HS-5 (cell line): ENCODE measurements around the gene PRDX5.
"Not testable (repeated sequence)": the region's sequence is repeated elsewhere in the genome, so short reads cannot be mapped to it uniquely, and the experiment has no call there.

Experiments
- DNase-seq: peaks from one replicate; pipeline ENCODE4 v3.0.0-alpha.2; 2012; ENCODE audit warnings: low read depth

PRDX5 gene

DNA sequence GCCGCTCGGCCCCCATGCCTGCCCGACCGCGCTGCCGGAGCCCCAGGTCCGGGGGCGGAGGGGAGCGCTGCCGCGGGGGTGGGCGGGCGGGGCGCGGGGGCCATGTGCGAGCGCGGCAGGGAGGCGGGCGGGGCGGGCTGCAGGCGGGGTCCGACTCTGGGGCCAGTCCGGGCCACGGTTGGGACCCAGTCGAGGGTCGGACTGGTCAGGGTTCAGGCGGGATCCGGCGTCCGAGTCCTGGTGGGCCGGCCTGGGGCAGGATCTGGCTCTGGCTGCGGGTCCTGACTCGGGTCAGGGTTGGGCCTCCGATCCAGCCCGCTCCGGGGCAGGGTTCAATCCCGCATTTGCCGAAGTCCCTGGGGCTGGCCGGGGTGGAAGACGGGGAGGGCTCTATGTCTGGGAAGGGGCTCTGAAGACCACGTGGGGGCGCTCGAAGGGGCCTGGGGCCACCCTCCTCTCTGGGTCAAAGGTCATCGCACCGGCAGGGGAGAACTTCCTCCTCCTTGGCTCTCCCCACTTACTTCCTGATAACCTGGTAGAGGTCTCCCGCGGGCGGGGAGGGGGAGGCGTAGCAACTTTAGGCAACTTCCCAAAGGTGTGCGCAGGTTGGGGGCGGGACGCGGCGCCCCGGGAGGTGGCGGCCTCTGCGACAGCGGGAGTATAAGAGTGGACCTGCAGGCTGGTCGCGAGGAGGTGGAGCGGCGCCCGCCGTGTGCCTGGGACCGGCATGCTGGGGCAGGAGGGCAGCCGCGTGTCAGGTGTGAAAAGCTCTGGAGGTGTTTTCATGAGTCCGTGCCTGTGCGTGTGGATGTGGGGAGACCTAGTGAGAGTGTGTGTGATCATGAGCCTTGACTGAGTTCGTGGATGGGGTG is 12.0 kb upstream of the PRDX5 start:
- no peak for DNase-seq

DNA sequence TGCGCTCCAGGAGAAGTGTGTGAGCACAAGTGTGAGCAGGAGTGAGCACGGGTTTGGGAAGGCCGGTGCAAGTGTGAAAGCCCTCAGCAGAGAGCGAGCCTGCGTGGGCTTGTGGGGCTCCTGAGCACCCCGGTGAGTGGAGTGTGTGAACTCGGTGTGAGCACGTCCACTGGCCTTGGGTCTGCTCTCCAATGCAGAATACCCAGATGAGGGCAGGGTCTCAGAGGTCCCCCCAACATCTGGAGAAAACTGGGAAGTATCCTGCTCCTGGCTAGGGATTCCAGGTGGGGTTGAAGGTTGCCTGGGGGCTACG is 11.4 kb upstream of the PRDX5 start:
- DNase-seq, result no peak

DNA sequence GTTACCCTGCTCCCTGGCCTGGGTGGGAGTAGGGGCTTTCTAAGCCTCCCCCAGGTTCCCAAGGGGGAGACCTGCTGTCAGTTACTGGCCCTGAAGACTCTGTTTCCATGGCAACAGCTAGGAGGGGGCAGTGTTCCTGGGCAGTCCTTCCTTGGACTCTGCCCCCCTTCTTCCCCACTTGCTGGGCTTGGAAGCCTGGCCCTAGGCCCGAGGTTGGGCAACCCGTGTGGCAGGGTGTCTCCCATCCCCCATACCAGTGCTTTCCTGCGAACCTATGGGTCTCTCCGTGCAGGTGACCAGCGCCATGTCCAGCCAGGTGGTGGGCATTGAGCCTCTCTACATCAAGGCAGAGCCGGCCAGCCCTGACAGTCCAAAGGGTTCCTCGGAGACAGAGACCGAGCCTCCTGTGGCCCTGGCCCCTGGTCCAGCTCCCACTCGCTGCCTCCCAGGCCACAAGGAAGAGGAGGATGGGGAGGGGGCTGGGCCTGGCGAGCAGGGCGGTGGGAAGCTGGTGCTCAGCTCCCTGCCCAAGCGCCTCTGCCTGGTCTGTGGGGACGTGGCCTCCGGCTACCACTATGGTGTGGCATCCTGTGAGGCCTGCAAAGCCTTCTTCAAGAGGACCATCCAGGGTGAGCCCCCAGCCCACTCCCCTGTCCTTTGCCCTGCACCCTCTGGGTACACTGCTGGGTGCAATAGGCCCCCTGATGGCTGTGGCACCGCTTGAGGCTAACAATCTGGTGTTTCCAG is 10.9 kb upstream of the PRDX5 start:
- DNase-seq, result no peak

DNA sequence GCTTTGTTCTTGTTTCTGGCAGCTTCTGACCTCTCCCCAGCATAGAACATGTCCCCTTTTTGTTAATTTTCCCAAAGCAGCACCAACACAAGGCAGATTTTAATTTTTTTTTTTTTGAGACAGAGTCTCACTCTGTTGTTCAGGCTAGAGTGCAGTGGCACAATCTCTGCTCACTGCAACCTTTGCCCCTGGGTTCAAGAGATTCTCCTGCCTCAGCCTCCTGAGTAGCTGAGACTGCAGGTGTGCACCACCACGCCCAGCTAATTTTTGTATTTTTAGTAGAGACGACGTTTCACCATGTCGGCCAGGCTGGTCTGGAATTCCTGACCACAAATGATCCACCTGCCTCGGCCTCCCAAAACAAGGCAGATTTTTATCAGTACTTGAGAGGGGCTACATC is 10.1 kb upstream of the PRDX5 start:
- DNase-seq, result not testable (repeated sequence)

DNA sequence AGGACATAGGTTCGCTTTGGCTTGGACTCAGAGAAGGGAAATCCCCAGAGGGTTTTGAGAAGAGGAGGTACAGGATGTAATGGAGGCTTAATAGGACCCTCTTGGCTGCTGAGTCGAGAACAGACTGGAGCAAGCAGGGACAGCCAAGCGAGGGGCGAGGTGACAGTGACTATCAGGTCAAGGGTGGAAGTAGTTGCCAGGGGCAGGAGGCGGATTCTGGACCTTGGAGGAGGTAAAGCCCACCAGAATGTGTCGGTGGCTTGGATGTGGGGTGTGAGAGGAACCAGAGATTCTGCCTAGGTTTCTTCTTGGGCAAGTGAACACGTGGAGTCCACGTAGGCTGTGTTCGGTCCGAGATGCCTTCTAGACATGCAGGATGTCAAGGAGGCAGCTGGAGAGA is 5.0 kb upstream of the PRDX5 start:
- DNase-seq, result no peak

DNA sequence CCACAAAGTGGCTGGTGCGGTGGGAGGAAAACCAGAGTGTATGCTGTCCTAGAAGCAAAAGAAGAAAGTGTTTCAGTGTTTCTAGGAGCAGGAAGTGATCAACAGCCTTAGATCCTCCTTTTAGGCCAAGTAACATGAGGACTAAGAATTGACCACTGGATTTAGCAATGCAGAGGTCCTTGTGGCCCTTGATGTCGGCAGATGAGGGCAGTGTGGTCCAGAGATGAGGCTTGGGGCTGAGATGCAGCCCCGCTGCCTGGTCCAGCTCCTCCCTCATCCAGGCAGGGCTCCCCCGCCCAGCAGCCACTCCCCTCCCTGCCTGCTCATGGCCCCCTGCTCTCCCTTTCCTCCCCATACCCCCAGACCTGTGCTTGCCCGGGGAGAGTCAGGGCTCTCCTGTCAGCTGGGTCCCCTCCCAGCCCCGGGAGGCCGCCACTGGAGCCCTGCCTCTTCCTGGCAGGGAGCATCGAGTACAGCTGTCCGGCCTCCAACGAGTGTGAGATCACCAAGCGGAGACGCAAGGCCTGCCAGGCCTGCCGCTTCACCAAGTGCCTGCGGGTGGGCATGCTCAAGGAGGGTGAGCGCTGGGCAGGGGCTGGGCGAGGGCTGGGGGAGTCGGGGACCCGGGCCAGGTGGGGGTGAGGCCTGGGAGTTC is 4.3 kb upstream of the PRDX5 start:
- DNase-seq, result no peak

DNA sequence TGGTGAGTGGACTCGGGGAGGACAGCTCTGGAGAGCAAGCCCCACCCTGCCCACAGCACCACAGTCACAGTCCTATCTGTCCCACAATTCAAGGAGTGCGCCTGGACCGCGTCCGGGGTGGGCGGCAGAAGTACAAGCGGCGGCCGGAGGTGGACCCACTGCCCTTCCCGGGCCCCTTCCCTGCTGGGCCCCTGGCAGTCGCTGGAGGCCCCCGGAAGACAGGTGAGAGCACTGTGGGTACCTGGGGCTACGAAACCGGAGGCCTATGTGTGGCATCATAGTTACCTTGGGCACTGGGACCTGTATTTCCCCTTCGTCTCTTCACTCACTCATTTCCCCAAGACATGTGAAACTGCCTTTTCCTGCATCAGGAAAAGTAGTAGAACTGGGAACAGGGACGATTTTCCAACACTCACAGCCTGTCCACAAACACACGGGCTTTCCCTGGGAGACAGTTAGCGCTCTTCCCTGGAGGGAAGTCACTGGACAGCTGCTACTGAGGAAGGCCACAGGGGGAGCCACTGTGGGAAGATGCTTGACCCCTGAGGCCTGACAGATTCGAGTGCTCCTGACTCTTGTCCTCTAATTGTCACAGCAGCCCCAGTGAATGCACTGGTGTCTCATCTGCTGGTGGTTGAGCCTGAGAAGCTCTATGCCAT is 3.6 kb upstream of the PRDX5 start:
- no peak for DNase-seq

DNA sequence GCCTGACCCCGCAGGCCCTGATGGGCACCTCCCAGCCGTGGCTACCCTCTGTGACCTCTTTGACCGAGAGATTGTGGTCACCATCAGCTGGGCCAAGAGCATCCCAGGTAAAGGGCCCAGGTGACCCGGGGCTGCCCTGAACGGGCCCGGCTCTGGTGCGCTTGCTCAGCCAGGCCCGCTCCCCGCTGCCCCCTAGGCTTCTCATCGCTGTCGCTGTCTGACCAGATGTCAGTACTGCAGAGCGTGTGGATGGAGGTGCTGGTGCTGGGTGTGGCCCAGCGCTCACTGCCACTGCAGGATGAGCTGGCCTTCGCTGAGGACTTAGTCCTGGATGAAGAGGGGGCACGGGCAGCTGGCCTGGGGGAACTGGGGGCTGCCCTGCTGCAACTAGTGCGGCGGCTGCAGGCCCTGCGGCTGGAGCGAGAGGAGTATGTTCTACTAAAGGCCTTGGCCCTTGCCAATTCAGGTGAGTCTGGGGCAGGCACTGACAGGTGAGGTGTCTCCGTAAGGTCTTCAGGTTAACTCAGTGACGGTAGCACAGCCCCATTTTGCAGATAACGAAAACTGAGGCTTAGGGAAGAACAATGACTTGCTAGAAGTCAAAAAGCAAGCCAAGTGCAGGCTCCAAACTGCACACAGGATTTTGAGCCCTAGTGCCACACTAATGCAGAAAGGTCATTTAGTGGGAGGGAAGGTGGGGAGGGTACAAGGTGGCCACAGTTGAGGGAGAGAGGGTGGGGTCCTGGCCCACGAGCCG is 2.9 kb upstream of the PRDX5 start:
- no peak for DNase-seq

DNA sequence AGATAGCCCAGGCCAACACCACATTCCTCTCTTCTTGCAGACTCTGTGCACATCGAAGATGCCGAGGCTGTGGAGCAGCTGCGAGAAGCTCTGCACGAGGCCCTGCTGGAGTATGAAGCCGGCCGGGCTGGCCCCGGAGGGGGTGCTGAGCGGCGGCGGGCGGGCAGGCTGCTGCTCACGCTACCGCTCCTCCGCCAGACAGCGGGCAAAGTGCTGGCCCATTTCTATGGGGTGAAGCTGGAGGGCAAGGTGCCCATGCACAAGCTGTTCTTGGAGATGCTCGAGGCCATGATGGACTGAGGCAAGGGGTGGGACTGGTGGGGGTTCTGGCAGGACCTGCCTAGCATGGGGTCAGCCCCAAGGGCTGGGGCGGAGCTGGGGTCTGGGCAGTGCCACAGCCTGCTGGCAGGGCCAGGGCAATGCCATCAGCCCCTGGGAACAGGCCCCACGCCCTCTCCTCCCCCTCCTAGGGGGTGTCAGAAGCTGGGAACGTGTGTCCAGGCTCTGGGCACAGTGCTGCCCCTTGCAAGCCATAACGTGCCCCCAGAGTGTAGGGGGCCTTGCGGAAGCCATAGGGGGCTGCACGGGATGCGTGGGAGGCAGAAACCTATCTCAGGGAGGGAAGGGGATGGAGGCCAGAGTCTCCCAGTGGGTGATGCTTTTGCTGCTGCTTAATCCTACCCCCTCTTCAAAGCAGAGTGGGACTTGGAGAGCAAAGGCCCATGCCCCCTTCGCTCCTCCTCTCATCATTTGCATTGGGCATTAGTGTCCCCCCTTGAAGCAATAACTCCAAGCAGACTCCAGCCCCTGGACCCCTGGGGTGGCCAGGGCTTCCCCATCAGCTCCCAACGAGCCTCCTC is 2.0 kb upstream of the PRDX5 start:
- DNase-seq, result not testable (repeated sequence)

DNA sequence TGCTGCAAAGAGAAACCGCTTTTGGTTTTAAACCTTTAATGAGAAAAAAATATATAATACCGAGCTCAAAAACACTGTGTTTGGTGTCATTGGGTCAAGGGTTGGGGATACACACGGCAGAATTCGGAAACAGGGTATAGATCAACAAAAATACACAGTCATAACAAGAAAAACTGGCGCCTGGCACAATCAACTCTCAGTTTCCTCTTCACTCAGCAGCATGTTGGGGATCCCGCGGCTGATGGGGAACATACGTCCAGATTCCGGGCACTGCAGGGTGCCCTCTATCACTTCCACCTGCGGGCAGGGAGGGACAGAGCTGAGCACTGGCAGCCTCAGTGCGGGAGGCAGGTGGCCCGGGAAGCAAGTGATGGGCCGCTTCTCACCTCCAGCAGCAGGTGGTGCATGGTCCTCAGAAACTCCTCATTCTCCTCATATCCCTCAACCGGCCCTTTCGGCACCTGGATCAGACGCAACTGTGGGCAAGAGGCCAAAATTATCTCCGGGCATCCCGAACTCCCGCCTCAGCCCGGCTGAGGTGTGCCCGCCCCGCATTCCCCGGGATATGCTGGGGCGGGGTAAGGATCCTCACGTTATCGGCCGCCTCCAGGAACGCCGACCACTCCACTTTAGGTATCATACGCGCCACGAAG is 1.1 kb upstream of the PRDX5 start:
- no peak for DNase-seq

DNA sequence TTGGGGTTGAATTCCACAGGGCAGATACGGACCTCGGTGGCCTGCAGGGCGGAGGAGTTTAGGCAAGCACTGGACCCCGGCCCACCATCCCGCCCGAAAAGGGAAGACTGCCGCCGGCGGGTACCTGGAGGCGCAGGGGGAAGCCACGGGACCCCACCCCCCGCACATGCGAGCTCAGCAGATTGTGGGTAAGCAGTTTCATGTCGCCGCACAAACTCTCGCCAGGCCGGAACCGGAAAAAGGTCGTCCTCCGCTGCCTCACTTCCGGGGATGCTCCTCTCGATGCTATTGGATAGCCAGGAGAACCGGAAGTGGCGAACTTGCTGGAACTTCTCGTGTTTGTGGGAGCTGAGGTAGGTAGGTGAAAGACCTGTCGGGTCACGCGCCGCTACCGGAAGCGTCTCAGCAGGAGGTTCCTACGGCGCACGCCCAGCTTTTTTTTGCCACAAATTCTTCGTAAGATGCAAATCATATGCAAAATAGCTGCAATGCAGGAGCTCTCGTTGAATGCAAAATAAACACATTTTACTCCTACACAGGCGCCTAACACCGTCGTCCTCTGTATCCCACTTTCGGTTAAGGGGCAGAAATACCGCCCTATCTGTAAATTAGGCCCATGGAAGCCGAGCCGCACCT is 478 bp upstream of the PRDX5 start, which contains the start of gene TRMT112:
TRMT112 (minus strand) TSS at position 235 of the 636 bp plus-strand sequence; CDS start at position 202, 33 bp downstream.
- peak; percentile 87 for DNase-seq

DNA sequence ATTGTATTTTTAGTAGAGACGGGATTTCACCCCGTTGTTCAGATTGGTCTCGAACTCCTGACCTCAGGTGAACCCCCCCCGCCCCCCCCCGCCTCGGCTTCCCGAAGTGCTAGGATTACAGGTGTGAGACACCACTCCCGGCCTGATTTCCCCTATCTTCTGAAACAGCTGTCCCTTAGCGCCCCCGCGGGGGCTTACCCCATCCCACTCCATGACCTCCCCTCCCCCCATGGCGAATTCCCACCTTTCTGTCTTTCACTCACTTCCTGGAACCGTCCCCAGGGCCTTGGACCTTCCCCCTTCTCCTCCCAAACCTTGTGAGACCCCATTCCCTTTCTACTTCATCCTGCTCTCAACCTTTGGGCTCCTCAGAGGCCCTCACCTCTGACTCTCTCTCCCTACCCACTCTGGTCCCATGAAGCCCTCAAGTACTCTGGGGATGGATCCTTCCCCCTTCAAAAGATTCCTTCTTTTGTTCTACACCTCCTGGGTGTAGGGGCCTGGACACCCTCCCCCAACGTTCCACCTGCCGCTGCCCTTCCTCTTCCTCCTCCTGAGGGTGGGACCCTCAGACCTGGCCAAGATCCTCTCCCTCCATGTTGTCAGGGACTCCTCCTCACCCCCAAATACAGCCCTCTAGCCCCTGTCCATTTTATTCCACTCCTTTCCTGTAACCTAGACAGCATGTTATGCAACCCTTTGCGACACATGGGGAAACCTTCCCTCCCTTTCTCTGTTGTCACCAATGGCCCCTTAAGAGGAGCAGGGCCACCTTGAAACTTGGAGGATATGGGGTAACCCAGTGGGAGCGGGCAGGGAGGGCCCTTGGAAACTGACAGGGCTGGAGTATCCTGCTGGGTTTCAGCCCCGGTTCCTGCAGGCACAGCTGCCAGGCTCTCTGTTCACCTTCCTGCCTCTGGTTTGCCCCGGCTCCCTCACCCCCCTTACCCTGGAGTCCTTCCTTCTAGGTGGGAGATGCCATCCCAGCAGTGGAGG is 1.1 kb downstream of the PRDX5 start:
- DNase-seq, result no peak

DNA sequence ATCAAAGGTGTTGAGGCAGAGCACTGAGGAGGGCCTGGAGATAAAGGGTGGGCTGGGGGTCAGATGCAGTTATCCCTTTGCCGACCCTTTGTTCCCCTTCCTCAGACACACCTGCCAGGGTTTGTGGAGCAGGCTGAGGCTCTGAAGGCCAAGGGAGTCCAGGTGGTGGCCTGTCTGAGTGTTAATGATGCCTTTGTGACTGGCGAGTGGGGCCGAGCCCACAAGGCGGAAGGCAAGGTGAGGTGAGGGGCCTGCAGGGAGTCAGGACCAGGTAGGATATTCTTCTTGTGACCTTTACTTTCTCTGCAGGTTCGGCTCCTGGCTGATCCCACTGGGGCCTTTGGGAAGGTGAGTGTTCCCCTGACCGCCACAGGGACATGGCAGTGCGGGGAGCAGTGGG is 2.6 kb downstream of the PRDX5 start:
- no peak for DNase-seq

DNA sequence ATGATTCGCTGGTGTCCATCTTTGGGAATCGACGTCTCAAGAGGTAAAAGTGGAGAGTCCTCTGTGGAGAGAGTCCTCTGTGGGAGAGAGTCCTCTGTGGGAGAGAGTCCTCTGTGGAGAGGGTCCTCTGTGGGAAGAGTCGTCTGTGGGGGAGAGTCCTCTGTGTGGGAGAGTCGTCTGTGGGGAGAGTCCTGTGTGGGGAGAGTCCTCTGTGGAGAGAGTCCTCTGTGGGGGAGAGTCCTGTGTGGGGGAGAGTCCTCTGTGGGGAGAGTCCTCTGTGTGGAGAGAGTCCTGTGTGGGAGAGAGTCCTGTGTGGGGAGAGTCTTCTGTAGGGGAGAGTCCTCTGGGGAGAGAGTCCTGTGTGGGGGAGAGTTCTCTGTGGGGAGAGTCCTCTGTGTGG is 3.1 kb downstream of the PRDX5 start:
- DNase-seq, result no peak

DNA sequence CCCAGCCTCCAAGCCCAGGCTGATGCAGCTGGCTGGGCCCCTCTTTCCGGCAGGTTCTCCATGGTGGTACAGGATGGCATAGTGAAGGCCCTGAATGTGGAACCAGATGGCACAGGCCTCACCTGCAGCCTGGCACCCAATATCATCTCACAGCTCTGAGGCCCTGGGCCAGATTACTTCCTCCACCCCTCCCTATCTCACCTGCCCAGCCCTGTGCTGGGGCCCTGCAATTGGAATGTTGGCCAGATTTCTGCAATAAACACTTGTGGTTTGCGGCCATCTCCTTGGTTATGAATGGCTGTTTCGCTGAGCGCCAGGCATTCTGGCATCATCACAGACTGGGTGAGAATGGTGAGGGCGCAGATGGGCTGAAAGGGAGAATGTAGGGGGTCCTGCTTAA is 3.6 kb downstream of the PRDX5 start:
- no peak for DNase-seq

DNA sequence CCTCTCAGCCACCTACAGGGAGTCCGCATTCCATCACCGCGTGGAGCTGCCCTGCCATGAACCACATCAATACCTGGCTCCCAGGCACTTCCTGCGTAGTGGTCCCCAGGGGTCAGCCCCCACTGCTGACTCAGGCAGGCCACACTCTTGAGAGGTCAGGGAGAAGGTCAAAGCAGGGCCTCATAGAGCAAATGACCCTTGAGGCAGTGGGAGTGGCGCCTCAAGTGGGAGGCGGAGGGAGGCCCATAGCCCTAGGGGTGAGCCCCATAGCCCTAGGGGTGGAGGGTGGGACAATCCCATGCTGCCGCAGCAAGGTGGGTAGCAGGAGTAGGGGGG is 5.0 kb downstream of the PRDX5 start:
- no peak for DNase-seq

DNA sequence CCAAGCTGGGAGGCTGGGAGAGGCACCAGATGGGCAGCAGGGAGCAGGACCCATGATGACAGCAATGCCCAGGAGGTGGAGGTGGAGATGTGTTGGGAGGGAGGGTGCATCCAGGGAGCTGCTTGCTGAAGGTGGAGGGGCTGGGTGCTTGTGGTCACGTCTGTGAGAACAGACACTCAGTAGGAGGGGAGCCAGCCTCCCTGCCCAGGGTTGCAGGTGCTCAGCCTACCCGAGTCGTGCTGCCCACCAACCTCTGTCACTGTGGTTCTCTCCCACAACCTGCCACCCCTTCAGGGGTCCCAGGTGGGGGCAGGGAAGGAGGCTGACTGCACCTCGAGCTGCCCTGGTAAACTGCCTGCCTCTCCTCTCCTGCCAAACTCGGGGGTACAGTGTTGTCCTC is 5.5 kb downstream of the PRDX5 start:
- no peak for DNase-seq

DNA sequence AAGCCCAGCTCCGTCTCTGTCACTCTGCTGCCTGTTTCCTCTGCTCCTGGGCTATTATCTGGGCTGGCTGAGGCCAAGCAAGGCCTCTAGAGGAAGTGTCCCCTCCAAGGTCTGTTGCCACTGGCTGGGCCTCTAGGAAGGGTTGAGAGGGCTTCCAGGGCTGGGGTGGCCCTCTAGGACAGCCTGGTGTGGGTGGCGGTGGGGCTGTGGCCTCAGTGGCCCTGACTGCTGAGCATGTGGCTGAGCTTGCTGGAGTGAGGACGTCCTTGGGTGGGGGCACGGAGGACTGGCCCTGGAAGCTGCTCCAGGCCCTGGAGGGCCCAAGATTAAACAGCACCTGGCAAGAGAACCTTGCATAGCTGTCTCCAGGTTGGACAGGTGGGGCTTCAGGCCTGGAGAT is 6.1 kb downstream of the PRDX5 start:
- not testable (repeated sequence) for DNase-seq
